ENCODE results near the gene TLE5. TPM values are rescaled to one million over a fixed set of nuclear protein-coding genes. Genes with fewer than 3 reads are reported as not detected.

Gene TLE5
- polyA plus RNA-seq, 1 donor (not counting 4 experiments of a cell fraction or from before 2014, with no cell fraction given) = 249 TPM

DNA sequence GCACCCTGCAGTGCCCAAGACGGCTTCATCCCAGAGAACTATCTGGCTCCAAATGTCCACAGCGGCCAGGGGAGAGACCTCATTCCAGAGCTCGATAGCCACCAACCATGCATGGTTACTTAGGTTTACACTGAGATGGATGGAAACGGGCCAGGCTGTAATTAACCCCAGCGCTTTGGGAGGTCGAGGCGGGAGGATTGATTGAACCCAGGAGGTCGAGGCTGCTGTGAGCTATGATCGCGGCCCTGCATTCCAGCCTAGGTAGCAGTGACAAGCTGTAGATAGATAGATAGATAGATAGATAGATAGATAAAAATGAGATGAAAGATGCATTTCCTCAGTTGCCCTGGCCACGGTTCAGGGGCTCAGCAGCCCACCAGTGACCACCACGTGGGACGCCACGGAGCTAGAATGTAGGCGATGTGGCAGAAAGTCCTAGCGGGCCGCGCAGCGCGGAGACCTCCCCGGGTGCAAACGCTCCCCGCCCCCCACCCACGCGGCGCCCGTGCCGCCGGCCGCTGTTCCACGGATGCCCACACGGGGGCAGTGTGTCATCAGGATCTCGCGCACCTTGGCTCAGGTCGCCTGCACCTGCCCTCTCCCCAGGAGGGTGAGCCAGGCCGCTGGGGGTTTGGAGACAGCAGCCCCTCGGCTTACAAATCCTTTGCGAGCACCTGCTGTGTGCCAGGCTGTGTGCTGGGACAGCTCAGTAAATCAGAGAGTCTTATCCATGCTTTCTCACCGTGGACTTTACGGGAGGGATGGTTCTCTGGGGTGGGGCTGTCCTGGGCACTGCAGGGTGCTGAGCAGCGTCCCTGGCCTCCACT, 13.5 kb upstream of the TLE5 start:
- DNase-seq (ENCODE audit: low read depth, low spot score) (no peak), FAIRE-seq (no peak)
- no peaks in the 10 kb centered on the region for H3K79me2 ChIP-seq (ENCODE audit: control insufficient read depth, insufficient read depth, low read length)
- dilution Hi-C loops (cut with MboI; ENCODE audit: extremely low pct_ligation_motif_present, low sequenced_read_pairs) = no loop called here
- no peak for TF ChIP-seq EZH2 (IDR thresholded peaks at IDR 0.05; ENCODE audit: low read length)
- TF ChIP-seq, protein P1, sequence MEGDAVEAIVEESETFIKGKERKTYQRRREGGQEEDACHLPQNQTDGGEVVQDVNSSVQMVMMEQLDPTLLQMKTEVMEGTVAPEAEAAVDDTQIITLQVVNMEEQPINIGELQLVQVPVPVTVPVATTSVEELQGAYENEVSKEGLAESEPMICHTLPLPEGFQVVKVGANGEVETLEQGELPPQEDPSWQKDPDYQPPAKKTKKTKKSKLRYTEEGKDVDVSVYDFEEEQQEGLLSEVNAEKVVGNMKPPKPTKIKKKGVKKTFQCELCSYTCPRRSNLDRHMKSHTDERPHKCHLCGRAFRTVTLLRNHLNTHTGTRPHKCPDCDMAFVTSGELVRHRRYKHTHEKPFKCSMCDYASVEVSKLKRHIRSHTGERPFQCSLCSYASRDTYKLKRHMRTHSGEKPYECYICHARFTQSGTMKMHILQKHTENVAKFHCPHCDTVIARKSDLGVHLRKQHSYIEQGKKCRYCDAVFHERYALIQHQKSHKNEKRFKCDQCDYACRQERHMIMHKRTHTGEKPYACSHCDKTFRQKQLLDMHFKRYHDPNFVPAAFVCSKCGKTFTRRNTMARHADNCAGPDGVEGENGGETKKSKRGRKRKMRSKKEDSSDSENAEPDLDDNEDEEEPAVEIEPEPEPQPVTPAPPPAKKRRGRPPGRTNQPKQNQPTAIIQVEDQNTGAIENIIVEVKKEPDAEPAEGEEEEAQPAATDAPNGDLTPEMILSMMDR (optimal IDR thresholded peaks at IDR 0.05 in 1 of 3, IDR thresholded peaks at IDR 0.05 in 1 of 3, conservative IDR thresholded peaks at IDR 0.05 in 1 of 3; ENCODE audit: extremely low read depth in 1 of 3, insufficient read depth in 2 of 3, low read length in 3 of 3) = peak; percentile 76 to 98 (median 96)
- no peak overlapping the region for H3K9ac ChIP-seq (ENCODE audit: control insufficient read depth, extremely low read depth, insufficient read depth, low read length)
- no peak overlapping the region for H2AFZ ChIP-seq (ENCODE audit: control insufficient read depth, low read length)
- peak overlapping the region in 1 of 3 experiments; percentile 36 for H3K4me3 ChIP-seq (ENCODE audit: control insufficient read depth in 2 of 3, extremely low read depth in 1 of 3, insufficient read depth in 2 of 3, low read depth in 1 of 3, low read length in 3 of 3)
- no peaks in the 10 kb centered on the region for H4K20me1 ChIP-seq (ENCODE audit: control insufficient read depth, extremely low read depth, insufficient read depth, low read length)
- H3K27me3 ChIP-seq (ENCODE audit: control insufficient read depth, extremely low read depth, insufficient read depth, low read length) = no peaks in the 10 kb centered on the region
- H3K36me3 ChIP-seq (ENCODE audit: control insufficient read depth in 2 of 2, extremely low read depth in 1 of 2, insufficient read depth in 2 of 2, low read length in 2 of 2) = no peaks in the 10 kb centered on the region
- H3K9me1 ChIP-seq (ENCODE audit: control insufficient read depth, extremely low read depth, insufficient read depth, low read length) = no peaks in the 10 kb centered on the region
- H3K9me3 ChIP-seq (ENCODE audit: control insufficient read depth, low read depth, low read length) = no peaks in the 10 kb centered on the region
- no peak overlapping the region for H3K27ac ChIP-seq (ENCODE audit: control insufficient read depth, insufficient read depth, low read length)
- peak overlapping the region; percentile 53 for H3K4me2 ChIP-seq (ENCODE audit: control insufficient read depth, extremely low read depth, insufficient read depth, low read depth, low read length)
- peaks cover 3% of the 10 kb centered on the region for H3K4me1 ChIP-seq (ENCODE audit: control insufficient read depth, extremely low read depth, insufficient read depth, low read length)

DNA sequence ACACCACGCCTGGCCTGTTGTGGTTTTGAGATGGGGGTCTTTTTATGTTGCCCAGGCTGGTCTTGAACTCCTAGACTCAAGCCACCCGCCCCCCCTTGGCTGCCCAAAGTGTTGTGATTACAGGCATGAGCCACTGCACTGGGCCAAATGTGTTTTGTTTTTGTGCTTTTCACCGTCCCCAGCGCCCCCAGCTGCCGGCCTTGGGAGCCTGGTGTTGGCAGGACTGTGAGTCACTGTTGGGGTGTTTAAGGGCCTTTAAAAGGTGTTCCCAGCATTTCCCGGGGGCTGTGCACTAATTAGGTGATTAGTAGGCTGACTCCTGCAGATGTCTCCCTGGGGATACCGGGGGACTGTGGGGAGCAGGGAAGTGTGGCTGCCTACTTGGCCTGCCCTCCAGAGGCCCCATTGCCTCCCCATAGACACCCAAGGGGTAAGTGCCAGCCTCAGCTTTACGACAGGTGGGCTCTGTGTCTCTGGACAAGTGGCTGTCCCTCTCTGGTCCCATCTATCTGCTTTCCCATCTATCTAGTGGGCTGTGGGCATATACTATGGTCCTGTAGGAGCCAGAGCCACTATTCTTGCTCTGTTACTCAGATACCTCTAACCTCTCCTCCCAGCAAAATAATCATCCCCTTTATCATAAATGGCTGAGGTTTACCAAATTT, 11.8 kb upstream of the TLE5 start:
- H3K9me1 ChIP-seq (ENCODE audit: control insufficient read depth, extremely low read depth, insufficient read depth, low read length) = no peaks in the 10 kb centered on the region
- no peak overlapping the region for H3K9ac ChIP-seq (ENCODE audit: control insufficient read depth, extremely low read depth, insufficient read depth, low read length)
- H4K20me1 ChIP-seq (ENCODE audit: control insufficient read depth, extremely low read depth, insufficient read depth, low read length) = no peaks in the 10 kb centered on the region
- dilution Hi-C loops (cut with MboI; ENCODE audit: extremely low pct_ligation_motif_present, low sequenced_read_pairs) = no loop called here
- FAIRE-seq = no peak
- H3K4me1 ChIP-seq (ENCODE audit: control insufficient read depth, extremely low read depth, insufficient read depth, low read length) = peaks cover 3% of the 10 kb centered on the region
- no peak overlapping the region for H3K4me2 ChIP-seq (ENCODE audit: control insufficient read depth, extremely low read depth, insufficient read depth, low read depth, low read length)
- H3K27me3 ChIP-seq (ENCODE audit: control insufficient read depth, extremely low read depth, insufficient read depth, low read length) = no peaks in the 10 kb centered on the region
- no peak overlapping the region for H2AFZ ChIP-seq (ENCODE audit: control insufficient read depth, low read length)
- no peak overlapping the region for H3K4me3 ChIP-seq (ENCODE audit: control insufficient read depth in 2 of 3, extremely low read depth in 1 of 3, insufficient read depth in 2 of 3, low read depth in 1 of 3, low read length in 3 of 3)
- no peaks in the 10 kb centered on the region for H3K36me3 ChIP-seq (ENCODE audit: control insufficient read depth in 2 of 2, extremely low read depth in 1 of 2, insufficient read depth in 2 of 2, low read length in 2 of 2)
- TF ChIP-seq, protein P1 (optimal IDR thresholded peaks at IDR 0.05 in 1 of 3, IDR thresholded peaks at IDR 0.05 in 1 of 3, conservative IDR thresholded peaks at IDR 0.05 in 1 of 3; ENCODE audit: extremely low read depth in 1 of 3, insufficient read depth in 2 of 3, low read length in 3 of 3) = peak in 1 of 3 experiments; percentile 30
- TF ChIP-seq EZH2 (IDR thresholded peaks at IDR 0.05; ENCODE audit: low read length) = no peak
- no peak overlapping the region for H3K27ac ChIP-seq (ENCODE audit: control insufficient read depth, insufficient read depth, low read length)
- no peaks in the 10 kb centered on the region for H3K9me3 ChIP-seq (ENCODE audit: control insufficient read depth, low read depth, low read length)
- H3K79me2 ChIP-seq (ENCODE audit: control insufficient read depth, insufficient read depth, low read length) = no peaks in the 10 kb centered on the region
- no peak for DNase-seq (ENCODE audit: low read depth, low spot score)

All from keratinocyte (primary cell).